Activated T-helper 9 cell treated with anti-CD3 and anti-CD28 coated beads, Interleukin-2, amount 50 U/mL, for 16 hours (primary cell): ENCODE data around the gene SUFU.
A peak's percentile ranks its signal among the peaks of the same experiment; 100 is the strongest.
"Not testable (repeated sequence)": the region's sequence is repeated elsewhere in the genome, so short reads cannot be mapped to it uniquely, and the experiment has no call there.

Source experiments
- DNase-seq: peaks from one replicate; pipeline ENCODE4 v3.0.0-alpha.2; 2020; ENCODE audit warnings: low read depth

Gene SUFU

GRCh38 chr10:102480396-102480795 is 23.4 kb upstream of the SUFU start:
- no peak for DNase-seq

DNA sequence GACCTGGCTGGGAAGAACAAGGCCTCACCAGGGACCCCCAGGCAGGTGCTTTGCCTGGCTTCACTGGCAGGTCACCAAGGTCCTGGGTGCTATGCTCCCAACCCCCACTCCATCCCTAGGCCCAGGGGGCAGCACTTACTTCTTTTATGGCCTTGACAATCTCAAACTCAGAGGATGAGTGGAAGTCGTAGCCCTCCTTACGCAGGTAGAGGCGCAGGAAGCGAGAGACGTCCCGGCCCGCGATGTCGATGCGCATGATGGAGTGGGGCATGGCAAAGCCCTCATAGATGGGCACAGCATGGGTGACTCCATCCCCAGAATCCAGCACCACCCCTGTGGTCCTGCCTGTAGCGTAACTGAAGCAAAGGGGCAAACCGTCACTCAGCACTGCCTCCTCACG is 19.8 kb upstream of the SUFU start:
- no peak for DNase-seq

DNA sequence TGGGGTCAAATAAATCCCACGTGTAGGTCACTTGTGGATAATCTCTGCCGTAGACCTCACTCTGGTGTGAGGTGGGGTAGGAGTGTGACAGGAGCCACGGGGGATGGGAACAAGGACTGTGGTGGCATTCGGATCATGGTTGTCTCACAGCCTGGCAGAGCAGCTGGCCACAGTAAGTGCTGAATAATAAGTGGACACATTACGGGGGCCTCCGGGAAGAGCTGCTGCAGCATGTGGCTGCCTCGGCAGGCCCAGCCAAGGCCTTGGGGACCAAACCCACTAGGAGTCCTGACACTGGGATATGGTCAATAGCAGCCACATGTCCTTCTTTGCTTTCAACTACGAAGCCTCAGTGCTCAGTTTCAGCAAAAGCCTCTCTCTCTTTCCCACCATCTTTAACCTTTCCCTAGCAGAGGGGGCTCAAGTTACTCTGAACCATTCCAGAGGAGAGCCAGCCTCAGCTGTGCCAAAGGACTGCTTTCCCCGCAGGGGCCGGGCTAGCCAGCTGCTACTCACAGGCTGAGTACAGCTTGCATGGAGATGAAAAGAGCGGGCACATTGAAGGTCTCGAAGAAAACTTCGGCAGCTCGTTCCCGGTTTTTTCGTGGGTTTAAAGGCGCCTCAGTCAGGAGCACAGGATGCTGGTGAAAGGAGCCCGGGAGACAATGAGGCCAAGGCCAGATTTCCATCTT is 18.5 kb upstream of the SUFU start:
- DNase-seq = no peak

DNA sequence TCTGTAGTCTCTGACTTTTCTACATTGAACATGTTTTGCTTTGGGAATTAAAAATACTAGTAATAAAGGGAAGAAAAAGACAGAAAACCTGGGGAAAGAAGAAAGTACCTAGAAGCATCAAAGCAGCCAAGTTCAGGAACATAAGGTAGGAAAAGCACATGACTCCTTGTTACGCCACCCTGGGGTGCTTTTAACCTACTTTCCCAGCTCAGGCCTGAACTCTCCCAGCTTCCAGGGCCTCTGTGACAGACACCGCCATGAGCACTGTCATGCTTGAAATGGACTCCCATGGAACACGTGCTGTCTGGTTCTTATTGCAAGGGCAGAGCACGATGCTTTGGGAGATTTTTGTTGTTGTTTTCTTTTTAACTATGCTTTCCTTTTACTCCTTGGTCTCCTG is 12.6 kb upstream of the SUFU start:
- DNase-seq = no peak

GRCh38 chr10:102492344-102492939 is 11.3 kb upstream of the SUFU start:
- DNase-seq = no peak

GRCh38 chr10:102492983-102493382 is 10.8 kb upstream of the SUFU start:
- DNase-seq = no peak

DNA sequence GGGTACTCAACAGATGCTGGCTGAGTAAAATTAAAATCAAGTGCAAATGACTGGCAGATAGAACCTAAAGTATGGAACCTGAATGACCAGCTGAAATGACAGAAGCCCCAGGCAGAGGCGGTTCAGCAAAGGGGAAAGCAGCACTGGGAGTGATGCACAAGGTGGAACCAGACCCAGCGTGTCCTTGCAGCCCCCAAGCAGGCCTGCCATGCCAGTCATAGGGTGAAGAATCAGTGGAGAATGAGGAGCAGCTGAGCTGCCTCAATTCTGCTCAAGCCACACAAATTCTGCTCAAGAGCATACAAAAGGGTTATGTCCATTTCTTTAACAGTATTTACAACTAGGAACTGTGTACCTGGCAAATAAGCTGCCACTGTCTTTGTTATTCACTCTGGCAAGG is 10.0 kb upstream of the SUFU start:
- no peak for DNase-seq

DNA sequence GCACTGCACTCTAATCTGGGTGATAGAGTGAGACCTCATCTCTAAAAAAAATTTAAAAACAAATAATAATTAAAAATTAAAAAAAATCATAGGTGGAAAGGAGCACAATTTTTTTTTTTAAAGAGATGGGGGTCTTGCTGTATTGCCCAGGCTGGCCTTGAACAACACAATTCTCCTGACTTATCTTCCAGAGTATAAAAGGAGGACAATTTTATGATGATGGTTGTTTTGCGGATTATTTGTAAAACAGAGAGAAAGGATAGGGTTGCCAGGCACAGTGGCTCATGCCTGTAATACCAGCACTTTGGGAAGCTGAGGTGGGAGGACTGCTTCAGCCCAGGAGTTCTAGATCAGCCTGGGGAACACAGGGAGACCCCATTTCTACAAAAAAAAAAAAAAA is 6.2 kb upstream of the SUFU start:
- DNase-seq = no peak

DNA sequence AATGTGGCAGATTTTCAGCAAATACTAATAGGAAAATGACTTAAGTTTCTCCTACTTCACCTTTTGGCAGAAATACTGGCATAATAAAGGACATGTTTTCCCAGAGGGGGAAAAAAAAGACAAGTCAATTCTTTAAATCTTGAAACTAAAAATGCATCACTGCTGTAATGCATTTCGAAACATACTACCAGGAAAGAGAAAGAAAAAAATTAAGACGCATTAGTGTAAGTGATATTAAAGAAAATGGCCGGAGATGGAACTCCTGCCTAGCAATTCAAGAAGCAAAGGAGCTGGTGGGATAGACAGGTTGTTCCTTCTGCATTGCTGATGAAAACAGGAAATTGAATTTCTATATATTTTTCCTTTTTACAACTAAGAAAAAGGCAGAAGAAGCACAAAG is 4.4 kb upstream of the SUFU start:
- no peak for DNase-seq

DNA sequence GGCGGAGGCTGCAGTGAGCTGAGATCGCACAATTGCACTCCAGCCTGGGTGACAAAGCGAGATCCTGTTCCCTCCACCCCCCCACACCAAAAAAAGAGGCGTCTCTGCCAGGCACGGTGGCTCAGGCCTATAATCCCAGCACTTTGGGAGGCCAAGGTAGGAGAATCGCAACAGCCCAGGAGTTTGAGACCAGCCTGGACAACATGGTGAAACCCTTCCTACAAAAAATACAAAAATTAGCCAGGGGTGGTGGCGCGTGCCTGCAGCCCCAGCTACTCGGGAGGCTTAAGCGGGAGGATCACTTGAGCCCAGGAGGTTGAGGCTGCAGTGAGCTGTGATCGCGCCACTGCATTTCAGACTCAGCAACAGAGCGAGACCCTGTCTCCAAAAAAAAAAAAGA is 3.1 kb upstream of the SUFU start:
- not testable (repeated sequence) for DNase-seq

DNA sequence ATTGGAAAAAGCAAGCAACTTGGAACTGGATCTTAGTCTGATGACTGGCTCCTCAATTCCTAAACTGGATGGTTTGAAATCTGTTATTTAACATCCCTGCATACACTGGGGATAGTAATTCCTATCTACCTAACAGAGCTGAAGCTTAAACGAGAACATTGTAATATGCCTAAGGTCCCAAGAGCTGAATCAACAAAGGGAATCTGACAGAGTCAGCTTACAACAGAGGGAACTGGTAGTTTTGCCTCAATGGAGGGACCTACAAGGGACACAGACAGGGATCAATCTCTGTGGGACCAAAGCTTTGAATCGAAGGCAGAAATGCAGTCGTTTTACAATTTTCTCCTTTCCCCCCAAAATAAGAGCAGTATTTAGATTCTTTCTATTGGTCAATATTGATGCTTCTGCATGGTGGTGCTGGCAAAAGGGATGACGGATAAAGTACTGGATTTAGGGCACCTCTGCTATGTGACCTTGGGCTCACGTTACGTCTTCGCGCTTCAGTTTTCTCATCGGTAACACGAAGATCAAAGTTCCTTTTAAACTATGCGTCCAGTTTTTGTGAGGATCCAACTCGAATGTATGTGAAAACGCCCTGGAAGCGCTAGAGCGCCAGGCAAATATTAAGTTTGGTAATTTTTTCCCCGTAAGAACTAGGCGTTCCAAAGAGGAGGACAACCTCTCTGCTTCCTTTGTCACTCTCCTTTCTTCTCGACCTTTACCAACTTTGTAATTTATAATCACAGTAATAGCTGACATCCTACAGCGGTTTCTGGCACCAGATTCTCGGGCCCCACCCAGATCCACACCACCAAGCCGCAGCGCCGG is 2.4 kb upstream of the SUFU start:
- no peak for DNase-seq

DNA sequence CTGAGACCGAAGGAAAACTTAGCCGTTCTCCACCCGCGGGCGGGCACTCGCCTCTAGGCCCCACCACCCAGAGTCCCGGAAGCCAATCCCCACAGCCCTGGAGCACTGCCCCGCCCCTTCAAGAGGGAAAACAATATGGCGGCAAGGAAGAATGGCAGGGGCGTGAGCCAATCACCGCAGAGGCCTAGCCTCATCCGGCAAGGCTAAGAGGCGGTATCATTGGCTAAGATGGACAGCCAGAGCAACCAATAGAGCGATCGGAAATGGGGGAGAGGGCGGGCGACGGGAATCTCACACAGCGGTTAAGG is 1.8 kb upstream of the SUFU start:
- DNase-seq = peak; percentile 96

GRCh38 chr10:102502337-102503151 is 1.2 kb upstream of the SUFU start, which contains the start of gene ACTR1A:
ACTR1A (minus strand) TSS chr10:102502712; CDS start chr10:102502647, 65 bp downstream.
- DNase-seq = peak; percentile 91

DNA sequence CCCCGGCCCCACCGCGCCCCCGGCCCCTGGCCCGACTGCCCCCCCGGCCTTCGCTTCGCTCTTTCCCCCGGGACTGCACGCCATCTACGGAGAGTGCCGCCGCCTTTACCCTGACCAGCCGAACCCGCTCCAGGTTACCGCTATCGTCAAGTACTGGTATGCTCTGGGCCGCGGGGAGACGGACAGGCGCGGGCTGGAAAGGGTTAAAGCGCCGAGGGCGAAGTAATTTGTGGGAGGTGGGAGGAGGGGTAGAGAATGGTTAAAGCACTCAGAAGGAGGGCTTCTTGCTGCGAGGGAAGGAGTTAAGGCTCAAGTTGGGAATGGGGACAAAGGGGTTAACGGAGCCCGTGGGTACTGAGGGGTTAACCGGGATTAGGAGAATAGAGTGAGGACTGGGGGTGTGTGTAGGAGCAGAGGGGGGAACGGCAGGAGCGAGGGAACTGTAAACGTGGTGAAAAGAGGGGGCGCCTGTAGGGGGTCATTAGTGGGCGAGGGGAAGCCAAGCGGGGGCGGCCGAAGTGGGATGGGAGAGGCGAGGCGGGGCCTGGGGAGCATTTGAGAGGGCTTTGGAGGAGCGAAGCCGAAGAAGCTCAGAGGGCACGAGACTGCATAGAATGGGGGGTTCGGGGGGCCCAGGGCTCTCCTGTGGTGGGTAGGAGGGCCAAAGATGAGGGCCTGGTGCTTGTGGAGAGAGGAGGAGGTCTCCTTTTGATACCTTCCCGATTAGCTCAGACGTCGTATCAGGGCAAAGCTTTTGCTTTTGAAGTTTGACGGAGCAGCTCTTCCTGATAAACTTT is 605 bp downstream of the SUFU start:
- DNase-seq = peak; percentile 19

GRCh38 chr10:102504976-102505300 is 1.2 kb downstream of the SUFU start:
- no peak for DNase-seq

GRCh38 chr10:102505462-102506115 is 1.8 kb downstream of the SUFU start:
- DNase-seq = no peak

- no peak for DNase-seq
Observed at GRCh38 chr10:102507521-102507920, 3.7 kb downstream of the SUFU start.

GRCh38 chr10:102508506-102508905 is 4.7 kb downstream of the SUFU start:
- no peak for DNase-seq

DNA sequence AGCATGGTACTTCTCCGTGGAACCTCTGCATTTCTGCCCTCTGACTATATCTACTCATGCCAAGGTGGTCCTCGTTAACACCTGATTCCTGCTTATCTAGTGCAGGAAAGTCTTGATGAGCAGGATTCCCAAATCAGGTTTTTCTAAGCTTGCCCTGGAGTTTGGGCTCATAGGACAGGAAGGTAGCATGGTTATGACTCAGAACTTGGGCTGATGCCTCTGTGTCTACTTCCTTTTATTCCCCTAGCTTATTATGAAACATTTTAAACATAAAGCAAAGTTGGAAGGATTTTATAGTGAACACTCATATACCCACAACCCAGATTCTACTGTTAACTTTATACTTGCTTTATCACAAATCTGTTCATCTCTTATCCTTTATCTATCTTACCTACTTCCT is 5.6 kb downstream of the SUFU start:
- no peak for DNase-seq

GRCh38 chr10:102511583-102512274 is 8.0 kb downstream of the SUFU start:
- DNase-seq = no peak
